Suppressor macrophage (primary cell): ENCODE data around the gene PSMB8.

Experiments used
- DNase-seq, 4 experiments: peaks; one replicate each; pipeline ENCODE4 v3.0.0-alpha.2; 2020 to 2022

The PSMB8 gene

DNA sequence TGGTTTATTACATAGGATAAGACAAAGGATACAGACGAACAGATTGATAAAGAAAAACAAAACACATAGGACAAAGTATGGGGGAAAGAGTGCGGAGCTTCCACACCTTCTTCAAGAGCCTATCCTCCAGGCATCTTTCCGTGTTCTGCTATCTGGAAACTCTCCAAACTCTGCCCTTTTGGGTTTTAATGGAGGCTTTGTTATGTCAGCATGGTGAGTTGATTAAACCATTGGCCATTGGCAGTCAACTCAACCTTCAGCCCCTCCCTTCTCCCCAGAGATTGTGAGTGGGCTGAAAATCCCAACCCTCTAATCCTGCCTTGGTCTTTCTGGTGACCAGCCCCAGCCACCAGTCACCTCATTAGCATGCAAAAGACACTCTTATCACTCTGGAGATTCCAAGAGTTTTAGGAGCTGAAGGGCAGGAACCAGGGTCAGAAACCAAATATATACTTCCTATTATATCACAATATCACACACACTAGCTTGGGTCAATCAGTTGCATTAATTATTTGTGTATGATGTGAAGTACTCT is 50.9 kb downstream of the PSMB8 start:
- no peak for DNase-seq
